Nephron (organoid): ENCODE measurements around the gene EXOC1L.

Experiments
- H3K27ac Mint-ChIP-seq, 3 experiments: 2 replicates each; pipeline ENCODE4 v1.8.0; 2020; ENCODE audit warnings: mixed read lengths in 3 of 3, mild to moderate bottlenecking in 2 of 3, moderate library complexity in 1 of 3
- H3K27me3 Mint-ChIP-seq: 2 replicates; pipeline ENCODE4 v1.8.0; 2021; ENCODE audit warnings: low read depth, mild to moderate bottlenecking, moderate library complexity, mixed read lengths
- H3K36me3 Mint-ChIP-seq: 2 replicates; pipeline ENCODE4 v1.8.0; 2020; ENCODE audit warnings: low read depth, mixed read lengths
- H3K4me1 Mint-ChIP-seq: 2 replicates; pipeline ENCODE4 v1.8.0; 2020; ENCODE audit warnings: mixed read lengths
- H3K4me3 Mint-ChIP-seq, 3 experiments: 2 replicates each; pipeline ENCODE4 v1.8.0; 2020; ENCODE audit warnings: mild to moderate bottlenecking in 3 of 3, mixed read lengths in 3 of 3, moderate library complexity in 2 of 3
- H3K9me3 Mint-ChIP-seq: 2 replicates; pipeline ENCODE4 v1.8.0; 2020; ENCODE audit warnings: mixed read lengths
- CTCF ChIP-seq, 3 experiments: fragments of 200-600 bp; sonication (generic); IDR thresholded peaks; one replicate each; pipeline ENCODE4 v1.5.0; 2021; ENCODE audit warnings: antibody characterized with exemption in 3 of 3; ENCODE audit not compliant: unreplicated experiment in 3 of 3

EXOC1L gene

GRCh38 chr4:55874831-55875230 is 55.2 kb downstream of the EXOC1L start:
- Mint-ChIP-seq H3K27ac (no peak overlapping the region), H3K9me3 (no peaks in the 10 kb centered on the region), H3K36me3 (peaks cover 41% of the 10 kb centered on the region), H3K4me3 (no peak overlapping the region), H3K4me1 (no peaks in the 10 kb centered on the region), H3K27me3 (no peaks in the 10 kb centered on the region)
- no peak for TF ChIP-seq CTCF (IDR thresholded peaks at IDR 0.05; ENCODE audit: unreplicated experiment in 3 of 3)

GRCh38 chr4:55876387-55876786 is 56.8 kb downstream of the EXOC1L start:
- Mint-ChIP-seq H3K27me3 (no peaks in the 10 kb centered on the region), H3K4me1 (no peaks in the 10 kb centered on the region), H3K27ac (no peak overlapping the region), H3K36me3 (peaks cover 41% of the 10 kb centered on the region), H3K4me3 (no peak overlapping the region), H3K9me3 (no peaks in the 10 kb centered on the region)
- TF ChIP-seq CTCF (IDR thresholded peaks at IDR 0.05; ENCODE audit: unreplicated experiment in 3 of 3) = no peak

- peaks cover 43% of the 10 kb centered on the region for H3K36me3 Mint-ChIP-seq
- no peak for TF ChIP-seq CTCF (IDR thresholded peaks at IDR 0.05; ENCODE audit: unreplicated experiment in 3 of 3)
- H3K27me3 Mint-ChIP-seq = no peaks in the 10 kb centered on the region
- no peaks in the 10 kb centered on the region for H3K9me3 Mint-ChIP-seq
- H3K27ac Mint-ChIP-seq = no peak overlapping the region
- H3K4me3 Mint-ChIP-seq = no peak overlapping the region
- no peaks in the 10 kb centered on the region for H3K4me1 Mint-ChIP-seq
Measured at GRCh38 chr4:55879224-55879623, 59.6 kb downstream of the EXOC1L start.

- no peaks in the 10 kb centered on the region for H3K27me3 Mint-ChIP-seq
- H3K9me3 Mint-ChIP-seq = no peaks in the 10 kb centered on the region
- peaks cover 46% of the 10 kb centered on the region for H3K36me3 Mint-ChIP-seq
- H3K4me1 Mint-ChIP-seq = no peaks in the 10 kb centered on the region
- no peak overlapping the region for H3K4me3 Mint-ChIP-seq
- no peak overlapping the region for H3K27ac Mint-ChIP-seq
- TF ChIP-seq CTCF (IDR thresholded peaks at IDR 0.05; ENCODE audit: unreplicated experiment in 3 of 3) = no peak
Measured at GRCh38 chr4:55880652-55881280, 61.2 kb downstream of the EXOC1L start.

- Mint-ChIP-seq H3K27ac (no peak overlapping the region), H3K27me3 (no peaks in the 10 kb centered on the region), H3K36me3 (peaks cover 31% of the 10 kb centered on the region), H3K4me1 (no peaks in the 10 kb centered on the region), H3K4me3 (no peak overlapping the region), H3K9me3 (no peaks in the 10 kb centered on the region)
- TF ChIP-seq CTCF (IDR thresholded peaks at IDR 0.05; ENCODE audit: unreplicated experiment in 3 of 3) = no peak
Measured at GRCh38 chr4:55884093-55884850, 64.7 kb downstream of the EXOC1L start.

GRCh38 chr4:55884851-55885219 is 65.2 kb downstream of the EXOC1L start:
- H3K4me1 Mint-ChIP-seq = no peaks in the 10 kb centered on the region
- H3K4me3 Mint-ChIP-seq = no peak overlapping the region
- H3K36me3 Mint-ChIP-seq = peaks cover 28% of the 10 kb centered on the region
- H3K9me3 Mint-ChIP-seq = no peaks in the 10 kb centered on the region
- no peaks in the 10 kb centered on the region for H3K27me3 Mint-ChIP-seq
- TF ChIP-seq CTCF (IDR thresholded peaks at IDR 0.05; ENCODE audit: unreplicated experiment in 3 of 3) = no peak
- H3K27ac Mint-ChIP-seq = no peak overlapping the region
